ENCODE data around the gene RPL31. TPM values are rescaled to one million over a fixed set of nuclear protein-coding genes. Genes with fewer than 3 reads are reported as not detected.

Gene RPL31
- 2,055 to 2,273 TPM (median 2,169 TPM) in 5 replicates for total RNA-seq (2022; extraction: Qiagen RNA extraction; ENCODE audit: low read depth)

DNA sequence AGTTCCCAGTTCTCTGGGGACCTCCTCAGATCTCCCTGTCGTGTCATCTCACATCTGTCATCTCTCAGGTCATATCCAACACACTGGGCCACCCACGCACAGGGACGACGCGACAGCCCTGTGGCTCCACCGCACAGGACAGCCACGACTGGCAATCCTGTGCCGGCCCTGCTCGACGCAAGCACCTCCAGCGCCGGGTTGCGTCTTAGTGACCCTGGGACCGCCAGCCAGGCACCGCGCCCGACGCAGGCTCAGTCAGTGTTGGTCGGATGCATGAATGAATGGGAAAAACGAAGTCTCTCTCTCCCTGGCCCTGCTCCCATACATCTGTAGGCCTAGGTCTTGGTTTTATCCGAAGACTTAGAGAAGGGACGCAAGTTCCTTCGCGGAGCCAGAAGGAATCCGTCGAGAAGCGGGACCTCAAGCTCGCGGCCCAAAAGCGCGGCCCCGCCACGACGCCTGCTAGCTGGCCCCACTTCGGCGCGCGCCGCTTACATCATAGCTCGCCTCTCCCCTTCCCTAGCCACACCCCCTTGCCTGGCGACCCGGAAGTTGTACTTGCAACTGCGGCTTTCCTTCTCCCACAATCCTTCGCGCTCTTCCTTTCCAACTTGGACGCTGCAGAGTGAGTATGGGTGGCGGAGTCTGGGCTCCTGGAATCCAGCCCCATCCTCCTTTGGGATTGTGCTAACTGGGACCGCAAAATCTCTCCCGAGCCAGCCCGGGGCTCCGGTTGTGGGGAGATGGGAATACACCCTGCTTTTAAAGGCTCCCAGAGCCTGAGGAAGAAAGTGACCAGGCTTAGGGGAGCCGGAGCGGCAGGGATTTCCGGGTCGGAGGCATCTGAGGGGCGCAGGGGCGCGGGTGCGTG, at the start of gene RPL31:
TSS of gene RPL31 (plus strand) at position 599 of the 871 bp plus-strand sequence. CDS start 413 bp downstream, outside the sequence.

Other genes starting within 250 kb of the RPL31 start
- gene NPAS2, start 182.2 kb upstream of the RPL31 start, total RNA-seq (2022; extraction: Qiagen RNA extraction; ENCODE audit: low read depth), result 54.8 to 101 TPM (median 89.3 TPM) in 5 replicates
- 69.0 to 106 TPM (median 90.2 TPM) in 5 replicates for gene TBC1D8, start 149.1 kb downstream of the RPL31 start, total RNA-seq (2022; extraction: Qiagen RNA extraction; ENCODE audit: low read depth)

Data from A549 treated with ZK216348 at 1 μM for 4 hours (cell line).